Activated naive CD8-positive, alpha-beta T cell treated with anti-CD3 and anti-CD28 coated beads, Interleukin-2, amount 50 U/mL, for 24 hours (primary cell): ENCODE measurements around the gene SH3D19.
"Not testable (repeated sequence)": the region's sequence is repeated elsewhere in the genome, so short reads cannot be mapped to it uniquely, and the experiment has no call there.

Source experiments
- ATAC-seq: fragments of 150-1000 bp; cut with Tn5 transposase; one replicate; pipeline ENCODE4 v1.10.0; 2021
- DNase-seq: peaks from one replicate; pipeline ENCODE4 v3.0.0; 2021
- H3K27ac Mint-ChIP-seq: one replicate; pipeline ENCODE4 v1.8.0; 2021; ENCODE audit warnings: mild to moderate bottlenecking, mixed read lengths
- H3K27me3 Mint-ChIP-seq: one replicate; pipeline ENCODE4 v1.8.0; 2021; ENCODE audit warnings: mixed read lengths
- H3K36me3 Mint-ChIP-seq: one replicate; pipeline ENCODE4 v1.8.0; 2021; ENCODE audit warnings: low read depth, mixed read lengths
- H3K4me1 Mint-ChIP-seq: one replicate; pipeline ENCODE4 v1.8.0; 2021; ENCODE audit warnings: mixed read lengths
- H3K4me3 Mint-ChIP-seq: one replicate; pipeline ENCODE4 v1.8.0; 2021; ENCODE audit warnings: mild to moderate bottlenecking, moderate library complexity, mixed read lengths
- H3K9me3 Mint-ChIP-seq: one replicate; pipeline ENCODE4 v1.8.0; 2021; ENCODE audit warnings: mixed read lengths

Gene SH3D19

GRCh38 chr4:151267822-151268535, 57.4 kb downstream of the SH3D19 start:
- ATAC-seq (no peak), DNase-seq (no peak)
- peaks cover 4% of the 10 kb centered on the region for H3K27me3 Mint-ChIP-seq
- no peak overlapping the region for H3K27ac Mint-ChIP-seq
- H3K9me3 Mint-ChIP-seq, result no peaks in the 10 kb centered on the region
- H3K4me3 Mint-ChIP-seq, result no peak overlapping the region
- no peaks in the 10 kb centered on the region for H3K4me1 Mint-ChIP-seq
- H3K36me3 Mint-ChIP-seq, result no peaks in the 10 kb centered on the region

- H3K4me1 Mint-ChIP-seq, result no peaks in the 10 kb centered on the region
- H3K27ac Mint-ChIP-seq, result no peak overlapping the region
- no peaks in the 10 kb centered on the region for H3K9me3 Mint-ChIP-seq
- no peaks in the 10 kb centered on the region for H3K36me3 Mint-ChIP-seq
- H3K4me3 Mint-ChIP-seq, result no peak overlapping the region
- DNase-seq (no peak), ATAC-seq (no peak)
- peaks cover 4% of the 10 kb centered on the region for H3K27me3 Mint-ChIP-seq
Measured at GRCh38 chr4:151267104-151267503, 58.3 kb downstream of the SH3D19 start.

GRCh38 chr4:151266497-151266896, 58.9 kb downstream of the SH3D19 start:
- H3K9me3 Mint-ChIP-seq, result no peaks in the 10 kb centered on the region
- no peak for DNase-seq

GRCh38 chr4:151263455-151263854, 62.0 kb downstream of the SH3D19 start:
- Mint-ChIP-seq H3K4me1 (no peaks in the 10 kb centered on the region), H3K27me3 (peaks cover 8% of the 10 kb centered on the region), H3K9me3 (no peaks in the 10 kb centered on the region), H3K27ac (no peak overlapping the region), H3K4me3 (no peak overlapping the region), H3K36me3 (no peaks in the 10 kb centered on the region)
- DNase-seq (no peak), ATAC-seq (no peak)

More at GRCh38 chr4:151266497-151266896, 58.9 kb downstream of the SH3D19 start:
- Mint-ChIP-seq H3K4me3 (no peak overlapping the region), H3K27ac (no peak overlapping the region), H3K36me3 (no peaks in the 10 kb centered on the region), H3K4me1 (no peaks in the 10 kb centered on the region), H3K27me3 (peaks cover 4% of the 10 kb centered on the region)
- no peak for ATAC-seq

- no peak overlapping the region for H3K4me3 Mint-ChIP-seq
- H3K27ac Mint-ChIP-seq, result no peak overlapping the region
- DNase-seq (no peak), ATAC-seq (no peak)
- H3K36me3 Mint-ChIP-seq, result no peaks in the 10 kb centered on the region
- H3K9me3 Mint-ChIP-seq, result no peaks in the 10 kb centered on the region
- H3K27me3 Mint-ChIP-seq, result peaks cover 6% of the 10 kb centered on the region
- no peaks in the 10 kb centered on the region for H3K4me1 Mint-ChIP-seq
Measured at GRCh38 chr4:151260526-151260925, 64.9 kb downstream of the SH3D19 start.

- peaks cover 4% of the 10 kb centered on the region for H3K27me3 Mint-ChIP-seq
- no peak for ATAC-seq
Measured at GRCh38 chr4:151259752-151260151, 65.7 kb downstream of the SH3D19 start.

GRCh38 chr4:151257704-151258103, 67.7 kb downstream of the SH3D19 start:
- no peak overlapping the region for H3K27ac Mint-ChIP-seq
- no peaks in the 10 kb centered on the region for H3K4me1 Mint-ChIP-seq
- H3K9me3 Mint-ChIP-seq, result no peaks in the 10 kb centered on the region
- ATAC-seq (no peak), DNase-seq (no peak)
- H3K4me3 Mint-ChIP-seq, result no peak overlapping the region
- H3K36me3 Mint-ChIP-seq, result no peaks in the 10 kb centered on the region
- peaks cover 4% of the 10 kb centered on the region for H3K27me3 Mint-ChIP-seq

More at GRCh38 chr4:151259752-151260151, 65.7 kb downstream of the SH3D19 start:
- no peak overlapping the region for H3K4me3 Mint-ChIP-seq
- no peak for DNase-seq
- H3K4me1 Mint-ChIP-seq, result no peaks in the 10 kb centered on the region
- H3K36me3 Mint-ChIP-seq, result no peaks in the 10 kb centered on the region
- no peaks in the 10 kb centered on the region for H3K9me3 Mint-ChIP-seq
- no peak overlapping the region for H3K27ac Mint-ChIP-seq

- Mint-ChIP-seq H3K4me1 (no peaks in the 10 kb centered on the region), H3K4me3 (no peak overlapping the region), H3K36me3 (no peaks in the 10 kb centered on the region), H3K9me3 (no peaks in the 10 kb centered on the region), H3K27ac (no peak overlapping the region), H3K27me3 (peaks cover 4% of the 10 kb centered on the region)
- ATAC-seq (no peak), DNase-seq (no peak)
Measured at GRCh38 chr4:151256134-151256533, 69.3 kb downstream of the SH3D19 start.

- H3K27ac Mint-ChIP-seq, DNase-seq, H3K27me3 Mint-ChIP-seq, H3K9me3 Mint-ChIP-seq, H3K4me3 Mint-ChIP-seq, H3K36me3 Mint-ChIP-seq, H3K4me1 Mint-ChIP-seq, ATAC-seq: not testable (repeated sequence)
Measured at GRCh38 chr4:151255680-151256079, 69.7 kb downstream of the SH3D19 start.

- not testable (repeated sequence) for H3K36me3 Mint-ChIP-seq, ATAC-seq, H3K27ac Mint-ChIP-seq, H3K4me1 Mint-ChIP-seq, H3K9me3 Mint-ChIP-seq, H3K4me3 Mint-ChIP-seq, H3K27me3 Mint-ChIP-seq, DNase-seq
Measured at GRCh38 chr4:151255226-151255625, 70.2 kb downstream of the SH3D19 start.

- H3K9me3 Mint-ChIP-seq, result no peaks in the 10 kb centered on the region
- H3K4me3 Mint-ChIP-seq, result no peak overlapping the region
- no peak for ATAC-seq
- H3K27me3 Mint-ChIP-seq, result peaks cover 1% of the 10 kb centered on the region
- DNase-seq, result no peak
- no peak overlapping the region for H3K27ac Mint-ChIP-seq
- no peaks in the 10 kb centered on the region for H3K36me3 Mint-ChIP-seq
- H3K4me1 Mint-ChIP-seq, result no peaks in the 10 kb centered on the region
Measured at GRCh38 chr4:151251603-151252304, 73.7 kb downstream of the SH3D19 start.

GRCh38 chr4:151250706-151251105, 74.7 kb downstream of the SH3D19 start:
- Mint-ChIP-seq H3K4me1 (no peaks in the 10 kb centered on the region), H3K27me3 (peaks cover 1% of the 10 kb centered on the region), H3K27ac (no peak overlapping the region), H3K4me3 (no peak overlapping the region), H3K9me3 (no peaks in the 10 kb centered on the region), H3K36me3 (no peaks in the 10 kb centered on the region)
- no peak for ATAC-seq
- no peak for DNase-seq

- no peak overlapping the region for H3K4me3 Mint-ChIP-seq
- no peak overlapping the region for H3K27ac Mint-ChIP-seq
- H3K4me1 Mint-ChIP-seq, result no peaks in the 10 kb centered on the region
- DNase-seq (no peak), ATAC-seq (no peak)
- no peaks in the 10 kb centered on the region for H3K9me3 Mint-ChIP-seq
- peaks cover 1% of the 10 kb centered on the region for H3K27me3 Mint-ChIP-seq
- H3K36me3 Mint-ChIP-seq, result no peaks in the 10 kb centered on the region
Measured at GRCh38 chr4:151248519-151248918, 76.9 kb downstream of the SH3D19 start.

GRCh38 chr4:151247395-151247794, 78.0 kb downstream of the SH3D19 start:
- no peak for ATAC-seq
- H3K27me3 Mint-ChIP-seq, result peaks cover 1% of the 10 kb centered on the region
- H3K9me3 Mint-ChIP-seq, result no peaks in the 10 kb centered on the region

GRCh38 chr4:151246742-151247141, 78.7 kb downstream of the SH3D19 start:
- no peak overlapping the region for H3K27ac Mint-ChIP-seq

More at GRCh38 chr4:151247395-151247794, 78.0 kb downstream of the SH3D19 start:
- Mint-ChIP-seq H3K4me1 (no peaks in the 10 kb centered on the region), H3K27ac (no peak overlapping the region), H3K4me3 (no peak overlapping the region), H3K36me3 (no peaks in the 10 kb centered on the region)
- no peak for DNase-seq

More at GRCh38 chr4:151246742-151247141, 78.7 kb downstream of the SH3D19 start:
- no peaks in the 10 kb centered on the region for H3K36me3 Mint-ChIP-seq
- DNase-seq (no peak), ATAC-seq (no peak)
- H3K9me3 Mint-ChIP-seq, result no peaks in the 10 kb centered on the region
- H3K4me3 Mint-ChIP-seq, result no peak overlapping the region
- H3K27me3 Mint-ChIP-seq, result peaks cover 1% of the 10 kb centered on the region
- no peaks in the 10 kb centered on the region for H3K4me1 Mint-ChIP-seq
